ENCODE results near the gene TEAD3.

- TF ChIP-seq, protein P1, sequence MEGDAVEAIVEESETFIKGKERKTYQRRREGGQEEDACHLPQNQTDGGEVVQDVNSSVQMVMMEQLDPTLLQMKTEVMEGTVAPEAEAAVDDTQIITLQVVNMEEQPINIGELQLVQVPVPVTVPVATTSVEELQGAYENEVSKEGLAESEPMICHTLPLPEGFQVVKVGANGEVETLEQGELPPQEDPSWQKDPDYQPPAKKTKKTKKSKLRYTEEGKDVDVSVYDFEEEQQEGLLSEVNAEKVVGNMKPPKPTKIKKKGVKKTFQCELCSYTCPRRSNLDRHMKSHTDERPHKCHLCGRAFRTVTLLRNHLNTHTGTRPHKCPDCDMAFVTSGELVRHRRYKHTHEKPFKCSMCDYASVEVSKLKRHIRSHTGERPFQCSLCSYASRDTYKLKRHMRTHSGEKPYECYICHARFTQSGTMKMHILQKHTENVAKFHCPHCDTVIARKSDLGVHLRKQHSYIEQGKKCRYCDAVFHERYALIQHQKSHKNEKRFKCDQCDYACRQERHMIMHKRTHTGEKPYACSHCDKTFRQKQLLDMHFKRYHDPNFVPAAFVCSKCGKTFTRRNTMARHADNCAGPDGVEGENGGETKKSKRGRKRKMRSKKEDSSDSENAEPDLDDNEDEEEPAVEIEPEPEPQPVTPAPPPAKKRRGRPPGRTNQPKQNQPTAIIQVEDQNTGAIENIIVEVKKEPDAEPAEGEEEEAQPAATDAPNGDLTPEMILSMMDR (IDR thresholded peaks at IDR 0.05 in 4 of 5, conservative IDR thresholded peaks at IDR 0.05 in 1 of 5) = no peak
- TF ChIP-seq POLR2A (IDR thresholded peaks at IDR 0.05) = no peak
Measured at GRCh38 chr6:35510916-35511561, 14.2 kb upstream of the TEAD3 start.

Measured in gastrocnemius medialis (tissue), 4 donors.